Measurements from ENCODE around the gene ABLIM2. TPM values are rescaled to one million over a fixed set of nuclear protein-coding genes. Genes with fewer than 3 reads are reported as not detected.

Gene ABLIM2
- total RNA-seq, 1 experiment from 2014 or later, result 6.1 TPM

- no peaks in the 10 kb centered on the region for H3K9me2 ChIP-seq (ENCODE audit: insufficient read depth)
- no peak overlapping the region for H3K4me2 ChIP-seq (ENCODE audit: low read length)
- no peaks in the 10 kb centered on the region for H3K79me2 ChIP-seq (ENCODE audit: insufficient read depth, low read length)
- H2AFZ ChIP-seq (ENCODE audit: low read depth, low read length, poor library complexity, severe bottlenecking), result no peak overlapping the region
- H3K9ac ChIP-seq (ENCODE audit: low read length), result no peak overlapping the region
- H4K20me1 ChIP-seq (ENCODE audit: insufficient read depth), result no peaks in the 10 kb centered on the region
- intact Hi-C loops (cut with micrococcal nuclease), result no loop called here
- H3K4me3 ChIP-seq (replicated peaks in 1 of 2; ENCODE audit: low read depth in 1 of 2, low read length in 2 of 2), result no peak overlapping the region
- H3K4me1 ChIP-seq (ENCODE audit: control insufficient read depth in 1 of 2, insufficient read depth in 2 of 2, low read length in 2 of 2), result no peaks in the 10 kb centered on the region
- H3K36me3 ChIP-seq (ENCODE audit: control insufficient read depth in 1 of 2, insufficient read depth in 2 of 2, low read length in 2 of 2), result no peaks in the 10 kb centered on the region
- no peak overlapping the region for H3K27ac ChIP-seq (ENCODE audit: low read depth, low read length)
- no peaks in the 10 kb centered on the region for H3K27me3 ChIP-seq (ENCODE audit: insufficient read depth, low read length)
- ATAC-seq (no peak), DNase-seq (ENCODE audit: low read depth, low spot score) (no peak)
- ChIA-PET CTCF (no interaction called here), RAD21 (ENCODE audit: low non-redundant PET in 1 of 2, low total read pairs in 2 of 2, uncharacterized antibody in 2 of 2, unreplicated experiment in 2 of 2) (no interaction called here), POLR2A (interaction anchor here (1.3 kb wide), 1 partner anchor 9 kb away, joined by 3 read pairs; no protein-coding TSS in a partner anchor)
- TF ChIP-seq EGR1 (IDR thresholded peaks at IDR 0.05; ENCODE audit: low read depth) (no peak), ZFX (IDR thresholded peaks at IDR 0.05) (no peak)
- TF ChIP-seq, protein P1, sequence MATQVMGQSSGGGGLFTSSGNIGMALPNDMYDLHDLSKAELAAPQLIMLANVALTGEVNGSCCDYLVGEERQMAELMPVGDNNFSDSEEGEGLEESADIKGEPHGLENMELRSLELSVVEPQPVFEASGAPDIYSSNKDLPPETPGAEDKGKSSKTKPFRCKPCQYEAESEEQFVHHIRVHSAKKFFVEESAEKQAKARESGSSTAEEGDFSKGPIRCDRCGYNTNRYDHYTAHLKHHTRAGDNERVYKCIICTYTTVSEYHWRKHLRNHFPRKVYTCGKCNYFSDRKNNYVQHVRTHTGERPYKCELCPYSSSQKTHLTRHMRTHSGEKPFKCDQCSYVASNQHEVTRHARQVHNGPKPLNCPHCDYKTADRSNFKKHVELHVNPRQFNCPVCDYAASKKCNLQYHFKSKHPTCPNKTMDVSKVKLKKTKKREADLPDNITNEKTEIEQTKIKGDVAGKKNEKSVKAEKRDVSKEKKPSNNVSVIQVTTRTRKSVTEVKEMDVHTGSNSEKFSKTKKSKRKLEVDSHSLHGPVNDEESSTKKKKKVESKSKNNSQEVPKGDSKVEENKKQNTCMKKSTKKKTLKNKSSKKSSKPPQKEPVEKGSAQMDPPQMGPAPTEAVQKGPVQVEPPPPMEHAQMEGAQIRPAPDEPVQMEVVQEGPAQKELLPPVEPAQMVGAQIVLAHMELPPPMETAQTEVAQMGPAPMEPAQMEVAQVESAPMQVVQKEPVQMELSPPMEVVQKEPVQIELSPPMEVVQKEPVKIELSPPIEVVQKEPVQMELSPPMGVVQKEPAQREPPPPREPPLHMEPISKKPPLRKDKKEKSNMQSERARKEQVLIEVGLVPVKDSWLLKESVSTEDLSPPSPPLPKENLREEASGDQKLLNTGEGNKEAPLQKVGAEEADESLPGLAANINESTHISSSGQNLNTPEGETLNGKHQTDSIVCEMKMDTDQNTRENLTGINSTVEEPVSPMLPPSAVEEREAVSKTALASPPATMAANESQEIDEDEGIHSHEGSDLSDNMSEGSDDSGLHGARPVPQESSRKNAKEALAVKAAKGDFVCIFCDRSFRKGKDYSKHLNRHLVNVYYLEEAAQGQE (IDR thresholded peaks at IDR 0.05; ENCODE audit: low read depth), result no peak
- no TSS peak for BruUV-seq (replicated peaks)
- 0 out of 4 replicates have a peak, but pooled peaks cover 3% of the 10 kb centered on the region in 2 experiments for H3K9me3 ChIP-seq (ENCODE audit: control insufficient read depth in 1 of 2, insufficient read depth in 1 of 2, low read depth in 1 of 2, low read length in 2 of 2)
Measured at GRCh38 chr4:7949759-7950158, 208.9 kb downstream of the ABLIM2 start.

GRCh38 chr4:7947927-7948326 lies 210.7 kb downstream of the ABLIM2 start:
- Histone ChIP-seq H2AFZ (ENCODE audit: low read depth, low read length, poor library complexity, severe bottlenecking) (no peak overlapping the region), H3K4me3 (replicated peaks in 1 of 2; ENCODE audit: low read depth in 1 of 2, low read length in 2 of 2) (no peak overlapping the region), H3K4me2 (ENCODE audit: low read length) (no peak overlapping the region), H3K27ac (ENCODE audit: low read depth, low read length) (no peak overlapping the region), H3K9ac (ENCODE audit: low read length) (no peak overlapping the region), H3K27me3 (ENCODE audit: insufficient read depth, low read length) (no peaks in the 10 kb centered on the region), H3K36me3 (ENCODE audit: control insufficient read depth in 1 of 2, insufficient read depth in 2 of 2, low read length in 2 of 2) (no peaks in the 10 kb centered on the region), H4K20me1 (ENCODE audit: insufficient read depth) (no peaks in the 10 kb centered on the region), H3K9me2 (ENCODE audit: insufficient read depth) (no peaks in the 10 kb centered on the region), H3K4me1 (ENCODE audit: control insufficient read depth in 1 of 2, insufficient read depth in 2 of 2, low read length in 2 of 2) (no peaks in the 10 kb centered on the region), H3K9me3 (ENCODE audit: control insufficient read depth in 1 of 2, insufficient read depth in 1 of 2, low read depth in 1 of 2, low read length in 2 of 2) (no peaks in the 10 kb centered on the region), H3K79me2 (ENCODE audit: insufficient read depth, low read length) (no peaks in the 10 kb centered on the region)
- DNase-seq (ENCODE audit: low read depth, low spot score) (no peak), ATAC-seq (no peak)
- ChIA-PET CTCF (no interaction called here), POLR2A (no interaction called here), RAD21 (ENCODE audit: low non-redundant PET in 1 of 2, low total read pairs in 2 of 2, uncharacterized antibody in 2 of 2, unreplicated experiment in 2 of 2) (no interaction called here)
- intact Hi-C loops (cut with micrococcal nuclease), result no loop called here
- TF ChIP-seq, protein P2, sequence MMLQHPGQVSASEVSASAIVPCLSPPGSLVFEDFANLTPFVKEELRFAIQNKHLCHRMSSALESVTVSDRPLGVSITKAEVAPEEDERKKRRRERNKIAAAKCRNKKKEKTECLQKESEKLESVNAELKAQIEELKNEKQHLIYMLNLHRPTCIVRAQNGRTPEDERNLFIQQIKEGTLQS (IDR thresholded peaks at IDR 0.05), result no peak
- TF ChIP-seq CEBPB (IDR thresholded peaks at IDR 0.05; ENCODE audit: low read depth) (no peak), SRF (IDR thresholded peaks at IDR 0.05; ENCODE audit: low read depth) (no peak), JUND (IDR thresholded peaks at IDR 0.05) (no peak), YY1 (IDR thresholded peaks at IDR 0.05; ENCODE audit: extremely low read depth, insufficient replicate concordance, low read depth, low read length) (no peak), POLR2A (IDR thresholded peaks at IDR 0.05; ENCODE audit: borderline replicate concordance, extremely low read depth, insufficient read depth, insufficient read length) (no peak), FOSL1 (IDR thresholded peaks at IDR 0.05; ENCODE audit: low read depth) (no peak), SIN3A (IDR thresholded peaks at IDR 0.05; ENCODE audit: low read depth) (no peak), SP1 (IDR thresholded peaks at IDR 0.05; ENCODE audit: low read depth) (no peak)
- no TSS peak for BruUV-seq (replicated peaks)
